Activated CD8-positive, alpha-beta T cell treated with anti-CD3 and anti-CD28 coated beads, Interleukin-2, amount 10 ng/mL, durations not matched to agents 7 days and 5 days (primary cell): ENCODE data around the gene ATPAF2. TPM values are rescaled to one million over a fixed set of nuclear protein-coding genes. Genes with fewer than 3 reads are reported as not detected.

ENCODE experiments used
- ATAC-seq: fragments of 150-1000 bp; cut with Tn5 transposase; one replicate; pipeline ENCODE4 v1.10.0; 2021; ENCODE audit warnings: moderate library complexity
- CTCF ChIA-PET: fragments of 350-600 bp; sonication (Branson Sonifier 250); formaldehyde crosslinking; loops from one replicate; lab custom pipeline; 2021; ENCODE audit warnings: antibody characterized with exemption; lab: Charles Lee
- POLR2A ChIA-PET: fragments of 350-600 bp; sonication (Branson Sonifier 250); formaldehyde crosslinking; loops from one replicate; lab custom pipeline; 2021; ENCODE audit warnings: antibody characterized with exemption; lab: Charles Lee
- DNase-seq: peaks from one replicate; pipeline ENCODE4 v3.0.0-alpha.2; 2020
- H3K27ac Mint-ChIP-seq: one replicate; pipeline ENCODE4 v1.8.0; 2021; ENCODE audit warnings: mild to moderate bottlenecking, mixed read lengths
- H3K27me3 Mint-ChIP-seq: one replicate; pipeline ENCODE4 v1.8.0; 2021; ENCODE audit warnings: low read depth, mixed read lengths
- H3K36me3 Mint-ChIP-seq: one replicate; pipeline ENCODE4 v1.8.0; 2021; ENCODE audit warnings: low read depth, mixed read lengths
- H3K4me1 Mint-ChIP-seq: one replicate; pipeline ENCODE4 v1.8.0; 2021; ENCODE audit warnings: low read depth, mixed read lengths
- H3K4me3 Mint-ChIP-seq: one replicate; pipeline ENCODE4 v1.8.0; 2021; ENCODE audit warnings: mild to moderate bottlenecking, mixed read lengths
- H3K9me3 Mint-ChIP-seq: one replicate; pipeline ENCODE4 v1.8.0; 2022; ENCODE audit warnings: mixed read lengths; ENCODE audit not compliant: insufficient read depth
- total RNA-seq, 2 experiments: library from RNA; stranded (reverse); gene quantifications; one replicate each; pipeline ENCODE4 v1.2.3, GENCODE V29; 2021

The ATPAF2 gene
- total RNA-seq, 2 experiments from 2014 or later: 23.9 to 27.0 TPM

DNA sequence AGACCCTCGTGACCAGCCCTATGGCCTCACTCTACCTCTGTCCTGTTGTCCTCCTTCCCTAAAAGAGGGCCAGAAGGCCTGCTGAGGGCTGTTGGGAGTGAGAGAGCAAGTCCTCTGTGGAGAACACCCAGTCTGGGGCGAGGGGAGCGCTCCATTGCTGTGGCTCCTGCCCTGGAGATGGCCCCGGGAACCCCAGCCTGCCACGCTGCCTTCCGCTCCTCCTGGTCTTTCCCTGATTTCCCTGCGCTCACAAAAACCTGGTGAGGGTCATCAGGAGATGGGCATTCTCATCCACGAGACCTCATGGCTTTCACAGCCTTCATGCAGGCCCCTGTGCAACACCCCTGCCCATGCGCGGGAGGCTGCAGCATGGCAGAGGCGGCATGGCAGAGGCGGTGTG lies 45.1 kb downstream of the ATPAF2 start:
- Mint-ChIP-seq H3K36me3 (no peaks in the 10 kb centered on the region), H3K4me3 (no peak overlapping the region), H3K9me3 (no peaks in the 10 kb centered on the region), H3K27me3 (no peaks in the 10 kb centered on the region), H3K4me1 (no peaks in the 10 kb centered on the region), H3K27ac (no peak overlapping the region)
- POLR2A ChIA-PET: no interaction called here
- ATAC-seq (no peak), DNase-seq (no peak)
- CTCF ChIA-PET: interaction anchor here (1.1 to 2.1 kb wide), 3 partner anchors 9 to 31 kb away, joined by 5 to 6 read pairs (median 5); no protein-coding TSS in a partner anchor

DNA sequence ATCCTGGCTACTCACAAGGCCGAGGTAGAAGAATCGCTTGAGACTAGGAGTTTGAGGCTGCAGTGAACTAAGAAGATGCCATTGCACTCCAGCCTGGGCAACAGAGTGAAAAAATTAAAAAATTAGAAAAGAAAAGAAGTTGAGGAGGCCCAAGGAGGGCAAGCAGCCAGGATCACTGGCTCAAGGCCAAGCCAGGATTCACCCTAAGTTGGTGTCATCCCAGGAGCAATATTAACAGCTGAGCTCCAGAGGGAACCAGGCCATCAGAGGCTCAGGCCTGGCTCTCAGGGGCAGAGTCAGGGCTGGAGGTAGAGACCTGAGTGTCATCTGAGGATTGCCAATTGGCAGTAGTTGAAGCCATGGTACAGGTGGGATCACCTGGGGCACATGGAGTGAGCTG lies 45.6 kb downstream of the ATPAF2 start:
- H3K9me3 Mint-ChIP-seq: no peaks in the 10 kb centered on the region
- no peak overlapping the region for H3K4me3 Mint-ChIP-seq
- no peak overlapping the region for H3K27ac Mint-ChIP-seq
- POLR2A ChIA-PET: no interaction called here
- no peak for DNase-seq
- no peaks in the 10 kb centered on the region for H3K4me1 Mint-ChIP-seq
- CTCF ChIA-PET: interaction anchor here (1.1 to 2.1 kb wide), 2 partner anchors 8 to 11 kb away, joined by 5 read pairs; no protein-coding TSS in a partner anchor
- H3K27me3 Mint-ChIP-seq: no peaks in the 10 kb centered on the region
- no peaks in the 10 kb centered on the region for H3K36me3 Mint-ChIP-seq
- no peak for ATAC-seq

DNA sequence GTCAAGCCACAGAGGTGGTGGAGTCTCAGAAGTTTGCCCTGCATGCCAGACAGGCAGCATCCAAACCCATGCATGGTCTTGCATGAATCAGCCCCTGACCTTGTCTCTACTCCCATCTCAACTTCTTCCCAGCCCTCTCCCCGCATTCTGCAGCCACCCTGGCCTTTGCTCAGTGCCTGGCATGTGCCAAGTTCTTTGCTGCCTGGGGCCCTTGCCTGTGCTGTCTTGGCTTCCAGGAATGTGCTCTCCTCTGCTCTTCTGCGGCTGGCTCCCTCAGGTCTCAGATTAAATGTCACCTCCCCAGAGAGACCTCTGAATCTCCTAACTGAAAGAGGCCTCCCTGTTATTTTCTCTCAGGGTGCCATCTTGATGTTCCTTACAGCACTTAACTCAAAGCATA lies 48.7 kb downstream of the ATPAF2 start:
- DNase-seq: no peak
- H3K4me3 Mint-ChIP-seq: no peak overlapping the region
- no peaks in the 10 kb centered on the region for H3K4me1 Mint-ChIP-seq
- POLR2A ChIA-PET: no interaction called here
- H3K36me3 Mint-ChIP-seq: no peaks in the 10 kb centered on the region
- no peaks in the 10 kb centered on the region for H3K9me3 Mint-ChIP-seq
- no peak overlapping the region for H3K27ac Mint-ChIP-seq
- H3K27me3 Mint-ChIP-seq: no peaks in the 10 kb centered on the region
- CTCF ChIA-PET: no interaction called here
- no peak for ATAC-seq

DNA sequence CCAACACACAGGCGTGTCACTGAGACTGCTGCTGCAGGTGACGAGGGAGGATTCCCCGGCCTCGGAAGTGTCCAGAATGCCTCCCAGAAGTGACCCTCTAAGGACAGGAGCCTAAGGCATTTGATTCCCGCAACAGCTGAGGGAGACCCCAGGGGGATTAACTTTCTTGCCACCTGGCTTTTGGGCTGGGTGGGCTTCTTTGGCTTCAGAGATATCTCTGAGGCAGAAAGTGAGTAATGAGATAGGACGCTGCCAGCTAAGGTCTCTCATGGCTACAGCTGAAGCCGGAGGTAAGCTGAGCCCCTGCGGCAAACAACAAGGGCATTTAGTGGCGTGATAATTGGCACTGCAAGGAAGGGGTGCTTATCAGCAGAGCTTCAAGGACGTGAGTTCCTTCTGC lies 49.4 kb downstream of the ATPAF2 start:
- Mint-ChIP-seq H3K9me3 (no peaks in the 10 kb centered on the region), H3K4me3 (no peak overlapping the region)
- POLR2A ChIA-PET: no interaction called here

DNA sequence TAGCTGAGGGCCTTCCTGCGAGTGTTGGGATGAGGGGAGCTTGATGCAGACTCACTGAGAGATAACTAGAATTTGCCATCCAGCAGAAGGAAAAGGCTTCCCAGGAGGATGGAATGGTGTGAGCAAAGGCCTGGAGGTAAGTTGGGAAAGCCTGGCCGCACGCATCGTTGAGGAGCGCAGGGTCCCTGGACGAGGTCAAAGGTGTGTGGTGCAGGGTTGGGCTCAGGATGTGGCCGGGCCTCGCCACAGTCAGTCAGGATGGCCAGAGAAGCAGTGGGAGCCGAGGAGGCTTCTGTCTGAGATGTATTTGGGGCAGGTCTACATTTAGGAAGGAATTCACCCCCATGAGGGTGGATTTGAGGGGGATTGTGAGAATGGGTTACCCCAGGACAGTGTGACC lies 49.9 kb downstream of the ATPAF2 start:
- Mint-ChIP-seq H3K4me3 (no peak overlapping the region), H3K4me1 (no peaks in the 10 kb centered on the region), H3K9me3 (no peaks in the 10 kb centered on the region), H3K36me3 (no peaks in the 10 kb centered on the region), H3K27ac (no peak overlapping the region), H3K27me3 (no peaks in the 10 kb centered on the region)
- ATAC-seq: no peak
- ChIA-PET CTCF (no interaction called here), POLR2A (no interaction called here)
- no peak for DNase-seq

More for the DNA sequence above, 49.4 kb downstream of the ATPAF2 start:
- CTCF ChIA-PET: no interaction called here
- H3K27ac Mint-ChIP-seq: no peak overlapping the region
- H3K4me1 Mint-ChIP-seq: no peaks in the 10 kb centered on the region
- no peak for ATAC-seq
- no peaks in the 10 kb centered on the region for H3K36me3 Mint-ChIP-seq
- H3K27me3 Mint-ChIP-seq: no peaks in the 10 kb centered on the region
- DNase-seq: no peak

DNA sequence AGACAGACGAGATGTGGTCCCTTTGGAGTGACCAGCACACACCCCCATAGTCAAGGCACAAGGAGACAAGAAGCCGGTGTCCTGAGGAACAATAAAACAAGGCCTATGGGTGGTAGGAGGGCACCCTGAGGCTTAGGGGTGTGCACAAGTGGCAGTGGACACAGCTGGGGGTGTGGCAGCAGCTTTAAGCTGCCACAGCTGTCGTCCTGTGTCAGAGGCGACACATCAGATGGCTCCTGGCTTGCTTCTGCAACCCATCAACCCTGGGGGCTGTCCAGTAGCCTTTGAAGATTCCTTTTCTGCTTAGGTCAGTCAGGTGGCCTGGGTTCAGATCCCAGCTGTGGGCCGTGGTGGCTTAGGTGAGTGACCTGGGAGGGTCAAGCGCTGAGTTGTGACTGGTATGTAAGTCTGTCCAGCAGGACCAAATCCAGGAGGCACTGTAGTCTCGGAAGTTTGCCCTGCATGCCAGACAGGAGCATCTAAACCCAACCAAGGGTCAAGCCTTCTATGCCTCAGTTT lies 50.5 kb downstream of the ATPAF2 start:
- no peaks in the 10 kb centered on the region for H3K27me3 Mint-ChIP-seq
- no peak overlapping the region for H3K27ac Mint-ChIP-seq
- H3K36me3 Mint-ChIP-seq: no peaks in the 10 kb centered on the region
- DNase-seq (no peak), ATAC-seq (no peak)
- ChIA-PET CTCF (no interaction called here), POLR2A (no interaction called here)
- no peaks in the 10 kb centered on the region for H3K9me3 Mint-ChIP-seq
- no peak overlapping the region for H3K4me3 Mint-ChIP-seq
- H3K4me1 Mint-ChIP-seq: no peaks in the 10 kb centered on the region

DNA sequence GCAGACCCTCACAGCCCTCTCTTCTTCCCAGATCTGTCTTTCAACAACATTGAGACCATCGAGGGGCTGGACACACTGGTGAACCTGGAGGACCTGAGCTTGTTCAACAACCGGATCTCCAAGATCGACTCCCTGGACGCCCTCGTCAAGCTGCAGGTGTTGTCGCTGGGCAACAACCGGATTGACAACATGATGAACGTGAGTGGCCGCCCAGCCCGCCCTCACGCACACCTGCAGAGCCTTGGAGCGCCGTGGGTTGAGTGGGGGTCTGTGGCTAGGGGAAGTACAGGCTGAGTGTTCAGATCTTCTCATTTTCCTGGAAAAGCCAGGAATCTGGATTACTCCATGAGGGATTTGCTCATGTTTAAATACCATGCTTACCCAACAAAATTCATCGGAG lies 51.1 kb downstream of the ATPAF2 start:
- DNase-seq (no peak), ATAC-seq (no peak)
- CTCF ChIA-PET: no interaction called here
- H3K4me3 Mint-ChIP-seq: no peak overlapping the region
- H3K27ac Mint-ChIP-seq: no peak overlapping the region
- H3K9me3 Mint-ChIP-seq: no peaks in the 10 kb centered on the region
- POLR2A ChIA-PET: no interaction called here
- no peaks in the 10 kb centered on the region for H3K27me3 Mint-ChIP-seq
- H3K36me3 Mint-ChIP-seq: no peaks in the 10 kb centered on the region
- H3K4me1 Mint-ChIP-seq: no peaks in the 10 kb centered on the region

DNA sequence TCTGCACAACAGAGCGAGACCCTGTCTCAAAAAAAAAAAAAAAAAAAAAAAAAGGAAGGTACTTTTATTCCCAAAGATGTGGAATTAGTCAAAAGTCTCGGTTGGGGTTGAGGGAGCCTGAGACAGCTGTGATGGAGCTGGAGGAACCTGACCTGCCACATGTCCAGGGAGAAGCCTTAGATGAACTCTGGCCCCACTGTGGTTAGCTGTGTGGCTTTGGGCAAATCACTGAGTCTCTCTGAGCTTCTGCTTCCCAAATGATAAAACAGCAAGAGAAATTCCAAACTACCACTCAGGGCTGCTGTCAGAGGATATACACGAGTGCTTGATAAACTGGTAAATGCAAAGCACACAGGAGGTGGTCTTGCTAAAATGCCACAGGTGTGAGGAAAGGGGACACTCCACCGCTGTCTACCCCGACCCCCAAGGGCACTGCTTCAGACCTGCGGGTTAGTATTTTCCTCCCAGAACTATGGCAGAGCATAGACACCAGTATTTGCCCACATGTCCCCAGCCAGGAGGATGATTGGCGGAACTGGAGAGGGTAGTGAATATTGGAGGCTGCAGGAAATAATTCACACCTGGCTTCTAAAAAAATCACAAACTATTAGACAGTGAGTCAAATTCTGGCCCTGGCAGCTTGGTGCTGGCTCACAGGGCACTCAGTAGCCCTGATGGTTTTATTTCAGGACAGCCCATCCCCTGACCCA lies 51.6 kb downstream of the ATPAF2 start:
- Mint-ChIP-seq H3K4me3 (no peak overlapping the region), H3K9me3 (no peaks in the 10 kb centered on the region), H3K36me3 (no peaks in the 10 kb centered on the region), H3K27ac (no peak overlapping the region), H3K4me1 (no peaks in the 10 kb centered on the region), H3K27me3 (no peaks in the 10 kb centered on the region)
- DNase-seq (no peak), ATAC-seq (no peak)
- ChIA-PET POLR2A (no interaction called here), CTCF (interaction anchor here (1.1 kb wide), 1 partner anchor 30 kb away, joined by 3 read pairs; no protein-coding TSS in a partner anchor)

DNA sequence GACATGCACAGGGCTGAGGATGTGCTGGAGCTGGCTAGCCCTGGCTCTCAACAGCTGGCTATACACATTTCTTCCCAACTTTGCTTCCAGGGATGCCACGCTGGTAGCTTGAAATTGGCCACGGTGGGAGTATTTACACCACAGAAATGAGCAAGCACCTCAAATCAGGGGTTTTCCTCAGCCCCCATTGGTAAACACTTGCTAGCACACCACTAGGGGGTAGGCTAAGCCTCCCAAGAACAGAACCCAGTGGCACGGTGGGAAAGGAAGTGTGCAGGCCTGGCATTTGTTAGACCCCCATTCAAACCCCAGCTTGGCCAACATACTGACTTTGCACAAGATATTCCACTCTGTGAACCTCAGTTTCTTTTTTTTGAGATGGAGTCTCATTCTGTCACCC lies 53.4 kb downstream of the ATPAF2 start:
- H3K4me1 Mint-ChIP-seq: no peaks in the 10 kb centered on the region
- no peaks in the 10 kb centered on the region for H3K36me3 Mint-ChIP-seq
- no peaks in the 10 kb centered on the region for H3K9me3 Mint-ChIP-seq
- CTCF ChIA-PET: interaction anchor here (0.7 to 2.4 kb wide), 7 partner anchors 8 to 98 kb away, joined by 3 to 16 read pairs (median 6); partner anchors contain the start of genes DRC3 and TOM1L2
- POLR2A ChIA-PET: no interaction called here
- DNase-seq (peak; percentile 27), ATAC-seq (no peak)
- no peak overlapping the region for H3K4me3 Mint-ChIP-seq
- no peaks in the 10 kb centered on the region for H3K27me3 Mint-ChIP-seq
- no peak overlapping the region for H3K27ac Mint-ChIP-seq

DNA sequence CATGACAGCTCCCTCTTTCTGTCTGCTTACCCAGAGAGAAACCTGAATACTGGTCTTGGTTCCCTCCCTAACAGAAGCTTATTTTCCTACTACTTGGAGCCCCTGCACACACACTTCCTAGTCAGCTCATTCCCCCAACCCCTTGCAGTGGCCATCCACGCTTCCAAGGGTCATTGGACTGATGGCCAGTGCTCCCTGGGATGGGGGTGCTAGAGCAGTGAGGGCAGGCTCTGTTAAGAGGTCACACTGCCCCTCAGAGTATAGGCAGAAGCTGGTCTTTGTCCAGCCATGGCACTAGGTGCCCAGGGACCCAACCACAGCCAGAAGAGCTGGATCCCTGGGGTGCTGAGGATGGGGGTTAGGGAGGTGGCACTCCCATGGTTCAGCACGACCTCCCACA lies 53.8 kb downstream of the ATPAF2 start:
- CTCF ChIA-PET: interaction anchor here (0.7 to 2.4 kb wide), 7 partner anchors 9 to 97 kb away, joined by 3 to 16 read pairs (median 6); partner anchors contain the start of genes DRC3 and TOM1L2
- H3K9me3 Mint-ChIP-seq: no peaks in the 10 kb centered on the region
- ATAC-seq: no peak
- no peaks in the 10 kb centered on the region for H3K4me1 Mint-ChIP-seq
- no peaks in the 10 kb centered on the region for H3K36me3 Mint-ChIP-seq
- no peak overlapping the region for H3K4me3 Mint-ChIP-seq
- no peaks in the 10 kb centered on the region for H3K27me3 Mint-ChIP-seq
- H3K27ac Mint-ChIP-seq: no peak overlapping the region
- POLR2A ChIA-PET: no interaction called here
- no peak for DNase-seq

DNA sequence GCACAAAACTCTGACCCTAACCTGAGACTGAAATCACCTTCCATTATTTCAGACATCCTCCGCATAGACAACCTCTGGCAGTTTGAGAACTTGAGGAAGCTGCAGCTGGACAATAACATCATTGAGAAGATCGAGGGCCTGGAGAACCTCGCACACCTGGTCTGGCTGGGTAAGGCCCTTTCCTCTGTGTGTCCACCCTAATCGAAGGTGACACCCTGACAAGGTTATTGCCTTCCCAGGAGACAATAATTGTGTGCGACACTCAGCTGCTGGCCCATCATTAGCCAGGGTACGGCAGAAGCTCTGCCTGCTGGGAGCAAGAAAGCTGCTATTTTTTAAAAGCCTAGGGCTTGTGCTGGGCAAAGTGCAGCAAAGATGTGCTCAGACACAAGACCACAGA lies 55.2 kb downstream of the ATPAF2 start:
- H3K36me3 Mint-ChIP-seq: no peaks in the 10 kb centered on the region
- H3K9me3 Mint-ChIP-seq: no peaks in the 10 kb centered on the region
- DNase-seq (no peak), ATAC-seq (no peak)
- no peaks in the 10 kb centered on the region for H3K4me1 Mint-ChIP-seq
- ChIA-PET POLR2A (no interaction called here), CTCF (interaction anchor here (0.6 kb wide), 1 partner anchor 603 kb away, joined by 3 read pairs; no protein-coding TSS in a partner anchor)
- no peak overlapping the region for H3K4me3 Mint-ChIP-seq
- no peaks in the 10 kb centered on the region for H3K27me3 Mint-ChIP-seq
- H3K27ac Mint-ChIP-seq: no peak overlapping the region

DNA sequence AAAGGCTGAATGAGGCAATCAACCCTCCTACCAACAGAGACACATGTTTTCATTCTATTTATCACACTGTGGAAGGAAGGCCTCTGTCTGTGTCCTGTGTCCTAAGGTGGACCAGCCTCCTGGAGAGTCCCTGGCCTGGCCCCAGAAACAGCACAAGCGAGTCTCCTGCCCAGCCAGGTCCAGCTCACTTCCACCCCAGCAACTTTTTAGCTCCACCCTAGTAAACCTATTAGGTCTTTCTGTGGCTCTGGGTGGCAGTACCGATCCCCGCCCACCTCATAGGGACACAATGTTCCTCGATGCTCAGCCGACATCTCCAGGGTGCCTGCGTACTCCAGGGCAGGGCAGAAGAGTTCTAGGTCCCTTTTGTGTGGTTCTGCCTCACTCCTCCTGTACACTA lies 55.6 kb downstream of the ATPAF2 start:
- H3K9me3 Mint-ChIP-seq: no peaks in the 10 kb centered on the region
- POLR2A ChIA-PET: interaction anchor here (0.6 kb wide), 1 partner anchor 213 kb away, joined by 3 read pairs; no protein-coding TSS in a partner anchor
- CTCF ChIA-PET: interaction anchor here (0.6 to 1.0 kb wide), 2 partner anchors 99 to 602 kb away, joined by 3 read pairs; no protein-coding TSS in a partner anchor
- H3K4me1 Mint-ChIP-seq: no peaks in the 10 kb centered on the region
- H3K36me3 Mint-ChIP-seq: no peaks in the 10 kb centered on the region
- no peak for DNase-seq
- no peak for ATAC-seq
- H3K27ac Mint-ChIP-seq: no peak overlapping the region
- H3K4me3 Mint-ChIP-seq: no peak overlapping the region
- no peaks in the 10 kb centered on the region for H3K27me3 Mint-ChIP-seq
